ENCODE results near the gene RPUSD1. TPM values are rescaled to one million over a fixed set of nuclear protein-coding genes. Genes with fewer than 3 reads are reported as not detected.
"Not testable (repeated sequence)": the region's sequence is repeated elsewhere in the genome, so short reads cannot be mapped to it uniquely, and the experiment has no call there.

The RPUSD1 gene
- total RNA-seq, 6 donors from 2014 or later = 14.5 to 43.0 (median 20.8) TPM

DNA sequence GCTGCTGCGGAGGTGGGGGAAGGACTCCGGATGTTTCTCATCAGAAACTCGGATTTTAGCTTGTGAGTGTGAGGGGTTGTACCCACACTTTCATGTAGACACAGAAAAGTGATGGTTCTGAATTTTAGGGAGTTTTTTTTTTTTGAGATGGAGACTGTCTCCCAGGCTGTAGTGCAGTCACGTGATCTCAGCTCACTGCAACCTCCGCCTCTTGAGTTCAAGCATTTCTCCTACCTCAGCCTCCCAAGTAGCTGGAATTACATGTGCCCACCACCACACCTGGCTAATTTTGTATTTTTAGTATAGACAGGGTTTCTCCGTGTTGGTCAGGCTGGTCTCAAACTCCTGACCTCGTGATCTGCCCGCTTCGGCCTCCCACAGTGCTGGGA, 34.7 kb upstream of the RPUSD1 start:
- TF ChIP-seq CTCF (IDR thresholded peaks at IDR 0.05) (no peak), POLR2AphosphoS5 (IDR thresholded peaks at IDR 0.05) (no peak), EP300 (IDR thresholded peaks at IDR 0.05) (no peak), POLR2A (IDR thresholded peaks at IDR 0.05) (no peak)
- 91 to 95% methylated on average over 9 of the region's 9 CpGs for WGBS, 2 donors
- Histone ChIP-seq H3K27me3 (peaks cover 0 to 13% (median 0%) of the 10 kb centered on the region in 4 donors), H3K4me3 (no peak overlapping the region), H3K27ac (no peak overlapping the region), H3K9me3 (no peaks in the 10 kb centered on the region), H3K36me3 (no peaks in the 10 kb centered on the region), H3K4me1 (peaks cover 4 to 10% (median 8%) of the 10 kb centered on the region in 4 donors)
- DNase-seq (no peak), ATAC-seq (ENCODE audit: low FRiP score in 2 of 2) (no peak)

DNA sequence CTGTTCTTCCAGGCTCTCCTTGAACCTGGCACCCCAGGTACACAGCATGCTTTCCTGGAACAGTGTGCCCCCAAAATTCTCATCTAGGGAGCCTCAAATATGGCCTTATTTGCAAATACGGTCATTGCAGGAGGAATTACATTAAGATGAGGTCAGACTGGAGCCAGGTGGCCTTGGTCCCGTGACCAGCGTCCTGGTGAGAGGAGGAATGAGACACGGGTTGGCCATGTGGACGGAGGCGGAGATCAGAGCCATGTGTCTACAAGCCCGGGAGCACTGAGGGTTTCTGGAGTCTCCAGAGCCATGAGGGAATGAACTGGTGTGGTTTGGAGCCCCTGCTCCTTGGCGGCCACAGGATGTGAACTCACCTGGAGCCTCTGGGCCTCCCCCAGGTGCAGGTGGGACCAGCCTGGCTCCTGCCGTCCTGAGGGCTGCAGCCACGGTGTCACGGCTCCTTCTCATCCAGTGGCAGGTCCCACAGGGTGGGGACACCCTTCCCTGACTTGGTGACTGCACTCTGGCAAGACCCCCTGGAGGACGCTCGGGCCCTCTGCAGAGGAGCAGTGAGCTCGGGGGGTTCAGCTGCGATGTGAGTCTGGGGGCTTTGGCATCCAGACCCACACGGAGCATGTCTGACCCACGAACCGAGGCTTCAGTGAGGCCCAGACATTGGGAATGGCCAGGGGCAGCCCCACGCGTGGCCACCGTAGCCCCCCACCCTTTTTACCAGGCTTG, 34.2 kb upstream of the RPUSD1 start:
- DNase-seq (peak in 1 of 2 donors; percentile 41), ATAC-seq (ENCODE audit: low FRiP score in 2 of 2) (no peak)
- peaks cover 0 to 18% (median 0%) of the 10 kb centered on the region in 4 donors for H3K27me3 ChIP-seq
- no peaks in the 10 kb centered on the region for H3K36me3 ChIP-seq
- TF ChIP-seq POLR2A (IDR thresholded peaks at IDR 0.05) = no peak
- TF ChIP-seq CTCF (IDR thresholded peaks at IDR 0.05) = no peak
- no peak for TF ChIP-seq POLR2AphosphoS5 (IDR thresholded peaks at IDR 0.05)
- no peak for TF ChIP-seq EP300 (IDR thresholded peaks at IDR 0.05)
- no peaks in the 10 kb centered on the region for H3K9me3 ChIP-seq
- peaks cover 4 to 14% (median 8%) of the 10 kb centered on the region in 4 donors for H3K4me1 ChIP-seq
- no peak overlapping the region for H3K27ac ChIP-seq
- 83 to 86% methylated on average over 20 of the region's 21 CpGs for WGBS, 2 donors
- no peak overlapping the region for H3K4me3 ChIP-seq

GRCh38 chr16:821751-822150, 33.6 kb upstream of the RPUSD1 start:
- 66 to 68% methylated on average over 13 of the region's 13 CpGs for WGBS, 2 donors
- TF ChIP-seq EP300 (IDR thresholded peaks at IDR 0.05) = no peak
- DNase-seq (peak in 1 of 2 donors; percentile 32), ATAC-seq (ENCODE audit: low FRiP score in 2 of 2) (no peak)
- Histone ChIP-seq H3K4me1 (peaks cover 4 to 16% (median 8%) of the 10 kb centered on the region in 4 donors), H3K27me3 (peaks cover 0 to 24% (median 2%) of the 10 kb centered on the region in 4 donors), H3K4me3 (no peak overlapping the region), H3K9me3 (no peaks in the 10 kb centered on the region), H3K36me3 (no peaks in the 10 kb centered on the region), H3K27ac (no peak overlapping the region)

DNA sequence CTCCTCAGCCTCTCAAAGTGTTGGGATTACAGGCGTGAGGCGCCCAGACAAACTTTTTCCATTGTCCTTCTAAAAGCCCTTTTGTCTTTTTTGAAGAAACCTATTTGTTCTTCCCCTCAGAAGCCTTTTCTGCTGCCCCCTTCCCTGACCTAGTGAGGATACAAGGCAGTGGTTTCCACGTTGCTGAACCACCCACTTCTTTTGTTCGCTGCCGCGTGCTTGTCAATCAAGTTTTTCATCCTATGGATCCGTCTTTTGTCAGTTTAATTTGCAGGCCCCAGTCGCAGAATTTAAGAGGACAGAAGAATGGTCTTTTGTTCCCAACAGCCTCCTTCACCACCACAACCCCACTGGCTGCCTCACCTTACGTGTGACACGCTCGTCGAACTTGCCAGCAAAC, 32.6 kb upstream of the RPUSD1 start:
- no peaks in the 10 kb centered on the region for H3K36me3 ChIP-seq
- H3K27me3 ChIP-seq = peaks cover 0 to 26% (median 2%) of the 10 kb centered on the region in 4 donors
- no peak overlapping the region for H3K27ac ChIP-seq
- DNase-seq (no peak), ATAC-seq (ENCODE audit: low FRiP score in 2 of 2) (no peak)
- no peak for TF ChIP-seq EP300 (IDR thresholded peaks at IDR 0.05)
- H3K9me3 ChIP-seq = no peaks in the 10 kb centered on the region
- no peak overlapping the region for H3K4me3 ChIP-seq
- peaks cover 4 to 16% (median 8%) of the 10 kb centered on the region in 4 donors for H3K4me1 ChIP-seq
- WGBS, 2 donors = 81 to 83% methylated on average over 12 of the region's 12 CpGs

- WGBS, 2 donors = 52 to 53% methylated on average over 10 of the region's 10 CpGs
- H3K36me3 ChIP-seq; H3K27ac ChIP-seq; H3K9me3 ChIP-seq; DNase-seq; H3K4me3 ChIP-seq; ATAC-seq (ENCODE audit: low FRiP score in 2 of 2): not testable (repeated sequence)
- Histone ChIP-seq H3K4me1 (peaks cover 1 to 11% (median 2%) of the 10 kb centered on the region in 4 donors), H3K27me3 (peaks cover 0 to 22% (median 2%) of the 10 kb centered on the region in 4 donors)
Observed at GRCh38 chr16:820044-820408, 31.8 kb upstream of the RPUSD1 start.

DNA sequence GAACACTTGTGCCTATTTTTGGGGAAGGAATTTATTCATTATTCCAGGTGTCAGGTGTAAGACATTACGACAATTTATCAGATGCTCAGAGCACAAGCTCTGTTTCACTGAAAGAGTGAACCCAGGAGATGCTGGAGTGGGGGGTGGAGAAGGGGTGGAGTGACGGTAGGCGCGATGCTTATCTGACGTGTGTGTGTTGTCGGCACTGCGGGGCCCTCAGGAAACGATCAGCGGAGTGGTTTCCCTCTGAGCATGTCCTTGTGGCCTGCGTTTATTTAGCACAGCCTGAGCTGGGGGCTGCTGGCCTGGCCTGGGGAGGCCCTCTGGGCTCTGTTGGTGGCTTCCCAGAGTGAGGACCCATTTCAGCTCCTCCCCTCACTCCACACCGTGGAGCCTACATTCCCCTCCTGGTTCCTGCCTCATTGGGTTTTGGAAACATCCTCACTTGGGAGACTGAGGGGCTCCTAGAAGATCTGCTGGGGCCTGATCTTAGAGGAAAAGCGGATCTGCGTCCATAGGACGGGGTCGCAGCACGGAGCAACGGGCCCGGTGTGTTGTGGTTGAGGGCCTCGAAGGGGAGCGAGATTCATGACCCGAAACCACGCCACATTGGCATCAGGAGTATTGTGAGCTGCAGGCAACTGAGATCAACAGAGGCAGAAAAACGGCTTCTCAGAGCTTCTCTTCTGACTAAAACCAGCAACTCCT, 31.3 kb upstream of the RPUSD1 start:
- peak in 1 of 2 donors; percentile 35 for DNase-seq
- WGBS, 2 donors = 47 to 48% methylated on average over 22 to 23 of the region's 23 CpGs
- Histone ChIP-seq H3K27me3 (peaks cover 0 to 18% (median 2%) of the 10 kb centered on the region in 4 donors), H3K9me3 (no peaks in the 10 kb centered on the region), H3K36me3 (no peaks in the 10 kb centered on the region), H3K4me1 (peaks cover 0 to 6% (median 0%) of the 10 kb centered on the region in 4 donors), H3K27ac (no peak overlapping the region), H3K4me3 (no peak overlapping the region)
- TF ChIP-seq POLR2AphosphoS5 (IDR thresholded peaks at IDR 0.05) (no peak), EP300 (IDR thresholded peaks at IDR 0.05) (no peak), POLR2A (IDR thresholded peaks at IDR 0.05) (no peak), CTCF (IDR thresholded peaks at IDR 0.05) (no peak)
- ATAC-seq (ENCODE audit: low FRiP score in 2 of 2) = no peak

All from upper lobe of left lung (tissue), 6 donors.